Peyer's patch (tissue), 4 donors: ENCODE measurements around the gene SLC47A2.

Experiments
- CTCF ChIP-seq, 6 experiments: fragments of 450-650 bp in 4 of 6; fragments of 200-600 bp in 2 of 6; sonication (generic) in 1 of 6; IDR thresholded peaks; one replicate each; pipeline ENCODE4 v1.5.1; 2017 to 2019; ENCODE audit warnings: antibody characterized with exemption in 6 of 6, mild to moderate bottlenecking in 3 of 6, moderate library complexity in 1 of 6
- POLR2A ChIP-seq, 2 donors: fragments of 450-650 bp; IDR thresholded peaks; one replicate each; pipeline ENCODE4 v1.5.1; 2017; ENCODE audit warnings: antibody characterized with exemption in 2 of 2, mild to moderate bottlenecking in 2 of 2, moderate library complexity in 2 of 2

- no peak for TF ChIP-seq CTCF (IDR thresholded peaks at IDR 0.05)
- TF ChIP-seq POLR2A (IDR thresholded peaks at IDR 0.05): no peak
These were observed 39.0 kb upstream of the SLC47A2 start for GRCh38 chr17:19755392-19755791.
